Lung (tissue), 12 donors: ENCODE measurements around the gene STAB1. TPM values are rescaled to one million over a fixed set of nuclear protein-coding genes. Genes with fewer than 3 reads are reported as not detected.
A peak's percentile ranks its signal among the peaks of the same experiment; 100 is the strongest.

Experiments
- ATAC-seq: fragments of 200-7000 bp; cut with Tn5 transposase; one replicate; pipeline ENCODE4 v1.9.1; 2020; ENCODE audit warnings: moderate number of reproducible peaks; ENCODE audit not compliant: insufficient read depth, low FRiP score
- DNase-seq, 3 donors: peaks; one replicate each; pipeline ENCODE4 v3.0.0-alpha.2; 2013 to 2017
- H3K27ac ChIP-seq, 2 donors: one replicate each; pipeline ENCODE4 v1.5.1; 2013; ENCODE audit warnings: mild to moderate bottlenecking in 2 of 2, moderate library complexity in 2 of 2, control low read depth in 1 of 2, inconsistent platforms in 1 of 2, low read depth in 1 of 2, low read length in 1 of 2
- H3K27me3 ChIP-seq, 3 donors: one replicate each; pipeline ENCODE4 v1.5.1; 2013; ENCODE audit warnings: low read length in 2 of 3; ENCODE audit not compliant: control insufficient read depth in 3 of 3, insufficient read depth in 3 of 3
- H3K36me3 ChIP-seq, 4 donors: one replicate each; pipeline ENCODE4 v1.5.1; 2013; ENCODE audit warnings: low read length in 4 of 4, mild to moderate bottlenecking in 1 of 4, moderate library complexity in 1 of 4; ENCODE audit not compliant: control insufficient read depth in 4 of 4, insufficient read depth in 4 of 4
- H3K4me1 ChIP-seq, 5 donors: one replicate each; pipeline ENCODE4 v1.5.1; 2013; ENCODE audit warnings: low read length in 5 of 5, mild to moderate bottlenecking in 2 of 5, moderate library complexity in 1 of 5; ENCODE audit not compliant: control insufficient read depth in 5 of 5, insufficient read depth in 5 of 5
- H3K4me3 ChIP-seq: one replicate; pipeline ENCODE4 v1.5.1; 2013; ENCODE audit warnings: mild to moderate bottlenecking, control low read depth, moderate library complexity
- H3K9ac ChIP-seq, 2 donors: one replicate each; pipeline ENCODE4 v1.5.1; 2013; ENCODE audit warnings: low read length in 2 of 2, control low read depth in 1 of 2; ENCODE audit not compliant: insufficient read depth in 1 of 2
- H3K9me3 ChIP-seq, 4 donors: one replicate each; pipeline ENCODE4 v1.5.1; 2013; ENCODE audit warnings: low read length in 3 of 4, mild to moderate bottlenecking in 1 of 4, moderate library complexity in 1 of 4; ENCODE audit not compliant: control insufficient read depth in 4 of 4, insufficient read depth in 3 of 4
- CTCF ChIP-seq: IDR thresholded peaks from 2 replicates; pipeline ENCODE4 v1.5.1; 2012; ENCODE audit warnings: mild to moderate bottlenecking; ENCODE audit errors: control extremely low read depth, extremely low read depth
- WGBS, 2 donors: extraction: QIAGEN DNeasy Blood & Tissue Kit; methylation state at CpG; one replicate each; pipeline ENCODE4 v1.1.7; 2013; 5-methylcytosine and 5-hydroxymethylcytosine counted together
- polyA plus RNA-seq, 2 donors: library from polyadenylated mRNA; stranded (reverse); fragments of 200-250 nt; gene quantifications; one replicate each; pipeline ENCODE4 v1.2.1, GENCODE V29; 2013
- total RNA-seq, 2 donors: library from RNA; depleted of rRNA in 1 of 2; stranded (reverse); fragments of >200 nt in 1 of 2; gene quantifications; one replicate each; pipeline ENCODE4 v1.2.1, GENCODE V29; 2014 to 2021
- donor health status: control.
- donor health status: control.
- donor health status: Bipolar disorder and iron deficiency.
- donor health status: healthy.
- donor health status: DM: yes; HTN: yes; CAD: no.

Gene STAB1
- total and polyA plus RNA-seq, 4 donors: 53.1 to 220 (median 193) TPM

GRCh38 chr3:52517796-52518722, 22.9 kb downstream of the STAB1 start:
- Histone ChIP-seq H3K27ac (no peak overlapping the region), H3K36me3 (peaks cover 0 to 24% (median 2%) of the 10 kb centered on the region in 4 donors), H3K9me3 (no peaks in the 10 kb centered on the region), H3K4me1 (peaks cover 0 to 7% (median 0%) of the 10 kb centered on the region in 5 donors), H3K4me3 (peak overlapping the region; percentile 7), H3K27me3 (no peaks in the 10 kb centered on the region), H3K9ac (no peak overlapping the region)
- DNase-seq: no peak
- no peak for ATAC-seq
- no peak for TF ChIP-seq CTCF
- WGBS, 2 donors: 88 to 96% methylated on average over 25 of the region's 25 CpGs

GRCh38 chr3:52518723-52519444, 23.7 kb downstream of the STAB1 start:
- Histone ChIP-seq H3K9me3 (no peaks in the 10 kb centered on the region), H3K27ac (no peak overlapping the region), H3K4me1 (peaks cover 0 to 7% (median 0%) of the 10 kb centered on the region in 5 donors), H3K4me3 (peak overlapping the region; percentile 7), H3K27me3 (no peaks in the 10 kb centered on the region), H3K36me3 (peaks cover 0 to 31% (median 3%) of the 10 kb centered on the region in 4 donors), H3K9ac (no peak overlapping the region)
- no peak for ATAC-seq
- WGBS, 2 donors: 70 to 74% methylated on average over 44 to 50 of the region's 50 CpGs
- TF ChIP-seq CTCF: no peak
- no peak for DNase-seq

GRCh38 chr3:52519445-52520140, 24.5 kb downstream of the STAB1 start:
- Histone ChIP-seq H3K9me3 (no peaks in the 10 kb centered on the region), H3K4me1 (peaks cover 0 to 10% (median 4%) of the 10 kb centered on the region in 5 donors), H3K4me3 (no peak overlapping the region), H3K27ac (no peak overlapping the region), H3K36me3 (peaks cover 0 to 38% (median 9%) of the 10 kb centered on the region in 4 donors), H3K9ac (no peak overlapping the region), H3K27me3 (no peaks in the 10 kb centered on the region)
- DNase-seq (no peak), ATAC-seq (no peak)
- no peak for TF ChIP-seq CTCF
- 93% methylated on average over 22 of the region's 22 CpGs for WGBS, 2 donors
